ENCODE data around the gene PTCSC3. TPM values are rescaled to one million over a fixed set of nuclear protein-coding genes. Genes with fewer than 3 reads are reported as not detected.

Gene PTCSC3
- total RNA-seq, 1 experiment from 2014 or later: not detected

- H3K4me3 ChIP-seq (ENCODE audit: low read depth in 2 of 2, low read length in 2 of 2): no peak overlapping the region
- no peaks in the 10 kb centered on the region; the same call in 1 of the 2 replicates for H3K27me3 ChIP-seq (ENCODE audit: control insufficient read depth, insufficient read depth, low read length)
- H3K27ac ChIP-seq (ENCODE audit: low read length): no peak overlapping the region
- no peak for ATAC-seq
- intact Hi-C loops (cut with micrococcal nuclease; ENCODE audit: unreplicated experiment): no loop called here
- no peaks in the 10 kb centered on the region for H3K9me3 ChIP-seq (ENCODE audit: control insufficient read depth, insufficient read depth, low read depth, low read length)
- H3K36me3 ChIP-seq (ENCODE audit: control insufficient read depth, insufficient read depth, low read length): no peaks in the 10 kb centered on the region
- POLR2A ChIA-PET: no interaction called here
- CTCF ChIA-PET: no interaction called here
- DNase-seq (ENCODE audit: low read depth, low spot score): no peak
- in situ Hi-C loops (cut with HindIII; ENCODE audit: low pct_unique_long_range_greater_than_20kb, low sequenced_read_pairs): no loop called here
- BruUV-seq (replicated peaks): no TSS peak
- no peaks in the 10 kb centered on the region for H3K4me1 ChIP-seq (ENCODE audit: control insufficient read depth, insufficient read depth, low read length)
- no peak for TF ChIP-seq REST (IDR thresholded peaks at IDR 0.05; ENCODE audit: insufficient read depth in 1 of 2, low read depth in 2 of 2, low read length in 1 of 2)
- no peak for TF ChIP-seq SIN3A (IDR thresholded peaks at IDR 0.05; ENCODE audit: borderline replicate concordance, insufficient read depth, low read depth, low read length)
- TF ChIP-seq TCF7L2 (IDR thresholded peaks at IDR 0.05; ENCODE audit: low read depth, low read length): no peak
- no peak for TF ChIP-seq POLR2AphosphoS5 (IDR thresholded peaks at IDR 0.05; ENCODE audit: low read depth, low read length)
- TF ChIP-seq CTCF (IDR thresholded peaks at IDR 0.05): no peak
Measured at GRCh38 chr14:36086629-36087395, 89.7 kb downstream of the PTCSC3 start.

GRCh38 chr14:36085861-36086260, 90.7 kb downstream of the PTCSC3 start:
- no peaks in the 10 kb centered on the region; the same call in none of the 2 replicates for H3K27me3 ChIP-seq (ENCODE audit: control insufficient read depth, insufficient read depth, low read length)
- in situ Hi-C loops (cut with HindIII; ENCODE audit: low pct_unique_long_range_greater_than_20kb, low sequenced_read_pairs) (no loop called here), intact Hi-C loops (cut with micrococcal nuclease; ENCODE audit: unreplicated experiment) (no loop called here)
- no peaks in the 10 kb centered on the region for H3K9me3 ChIP-seq (ENCODE audit: control insufficient read depth, insufficient read depth, low read depth, low read length)
- no TSS peak for BruUV-seq (replicated peaks)
- no peaks in the 10 kb centered on the region for H3K4me1 ChIP-seq (ENCODE audit: control insufficient read depth, insufficient read depth, low read length)
- ChIA-PET POLR2A (no interaction called here), CTCF (no interaction called here)
- ATAC-seq (no peak), DNase-seq (ENCODE audit: low read depth, low spot score) (no peak)
- H3K27ac ChIP-seq (ENCODE audit: low read length): no peak overlapping the region
- H3K36me3 ChIP-seq (ENCODE audit: control insufficient read depth, insufficient read depth, low read length): no peaks in the 10 kb centered on the region
- H3K4me3 ChIP-seq (ENCODE audit: low read depth in 2 of 2, low read length in 2 of 2): no peak overlapping the region
- TF ChIP-seq REST (IDR thresholded peaks at IDR 0.05; ENCODE audit: insufficient read depth in 1 of 2, low read depth in 2 of 2, low read length in 1 of 2): no peak
- TF ChIP-seq SIN3A (IDR thresholded peaks at IDR 0.05; ENCODE audit: borderline replicate concordance, insufficient read depth, low read depth, low read length): no peak
- TF ChIP-seq POLR2AphosphoS5 (IDR thresholded peaks at IDR 0.05; ENCODE audit: low read depth, low read length): no peak
- TF ChIP-seq CTCF (IDR thresholded peaks at IDR 0.05): no peak
- no peak for TF ChIP-seq TCF7L2 (IDR thresholded peaks at IDR 0.05; ENCODE audit: low read depth, low read length)

All from Panc1 (cell line).